WI38 (cell line): ENCODE measurements around the gene NAV3.

Experiments used
- H3K4me3 ChIP-seq: 2 replicates; pipeline ENCODE4 v1.5.1; 2011; ENCODE audit warnings: low read depth, mild to moderate bottlenecking, control low read depth, low read length
- CTCF ChIP-seq: IDR thresholded peaks from 2 replicates; pipeline ENCODE4 v1.5.1; 2012; ENCODE audit warnings: low read depth, mild to moderate bottlenecking, control low read depth, low read length

The NAV3 gene

GRCh38 chr12:78186670-78187069 lies 356.0 kb downstream of the NAV3 start:
- no peak overlapping the region for H3K4me3 ChIP-seq
- TF ChIP-seq CTCF: no peak

- H3K4me3 ChIP-seq: no peak overlapping the region
- no peak for TF ChIP-seq CTCF
Observed at GRCh38 chr12:78187741-78188140, 357.0 kb downstream of the NAV3 start.

- TF ChIP-seq CTCF: no peak
Observed at GRCh38 chr12:78189656-78190055, 359.0 kb downstream of the NAV3 start.

GRCh38 chr12:78191611-78192010 lies 360.9 kb downstream of the NAV3 start:
- H3K4me3 ChIP-seq: no peak overlapping the region
- no peak for TF ChIP-seq CTCF

More at GRCh38 chr12:78189656-78190055, 359.0 kb downstream of the NAV3 start:
- H3K4me3 ChIP-seq: no peak overlapping the region

GRCh38 chr12:78192979-78193378 lies 362.3 kb downstream of the NAV3 start:
- no peak overlapping the region for H3K4me3 ChIP-seq

GRCh38 chr12:78194448-78194847 lies 363.8 kb downstream of the NAV3 start:
- no peak overlapping the region for H3K4me3 ChIP-seq
- no peak for TF ChIP-seq CTCF

More at GRCh38 chr12:78192979-78193378, 362.3 kb downstream of the NAV3 start:
- TF ChIP-seq CTCF: no peak

- TF ChIP-seq CTCF: no peak
- no peak overlapping the region for H3K4me3 ChIP-seq
Observed at GRCh38 chr12:78198896-78199295, 368.2 kb downstream of the NAV3 start.
